ENCODE data around the gene GNAQ. TPM values are rescaled to one million over a fixed set of nuclear protein-coding genes. Genes with fewer than 3 reads are reported as not detected.

Gene GNAQ
- total RNA-seq, 2 donors from 2014 or later, result 46.0 to 58.8 TPM

GRCh38 chr9:77933976-77934375, 97.6 kb downstream of the GNAQ start:
- Histone ChIP-seq H3K4me1 (ENCODE audit: control insufficient read depth in 1 of 2, low read depth in 2 of 2) (peaks cover 22 to 25% of the 10 kb centered on the region in 2 donors), H3K36me3 (no peaks in the 10 kb centered on the region), H3K27ac (no peak overlapping the region), H3K9me3 (no peaks in the 10 kb centered on the region), H3K4me3 (no peak overlapping the region), H3K27me3 (replicated peaks; ENCODE audit: insufficient read depth) (no peaks in the 10 kb centered on the region)
- DNase-seq (ENCODE audit: low spot score), result no peak
- ATAC-seq (ENCODE audit: insufficient number of reproducible peaks, low FRiP score, low read depth), result no peak
- no peak for TF ChIP-seq CTCF (IDR thresholded peaks at IDR 0.05)

- Histone ChIP-seq H3K4me1 (ENCODE audit: control insufficient read depth in 1 of 2, low read depth in 2 of 2) (peaks cover 18 to 19% of the 10 kb centered on the region in 2 donors), H3K27me3 (replicated peaks; ENCODE audit: insufficient read depth) (no peaks in the 10 kb centered on the region), H3K9me3 (no peaks in the 10 kb centered on the region), H3K27ac (no peak overlapping the region), H3K36me3 (no peaks in the 10 kb centered on the region), H3K4me3 (no peak overlapping the region)
- no peak for ATAC-seq (ENCODE audit: insufficient number of reproducible peaks, low FRiP score, low read depth)
- no peak for TF ChIP-seq CTCF (IDR thresholded peaks at IDR 0.05)
- DNase-seq (ENCODE audit: low spot score), result no peak
These were observed 98.6 kb downstream of the GNAQ start for GRCh38 chr9:77933019-77933418.

- no peak for ATAC-seq (ENCODE audit: insufficient number of reproducible peaks, low FRiP score, low read depth)
These were observed 101.7 kb downstream of the GNAQ start for GRCh38 chr9:77929942-77930341.

GRCh38 chr9:77927265-77927664, 104.3 kb downstream of the GNAQ start:
- peak overlapping the region; percentile 27 to 67 for H3K27ac ChIP-seq
- no peaks in the 10 kb centered on the region for H3K27me3 ChIP-seq (replicated peaks; ENCODE audit: insufficient read depth)
- ATAC-seq (ENCODE audit: insufficient number of reproducible peaks, low FRiP score, low read depth), result peak; percentile 54
- no peak for TF ChIP-seq CTCF (IDR thresholded peaks at IDR 0.05)
- no peaks in the 10 kb centered on the region for H3K36me3 ChIP-seq
- H3K4me1 ChIP-seq (ENCODE audit: control insufficient read depth in 1 of 2, low read depth in 2 of 2), result peaks cover 42 to 44% of the 10 kb centered on the region in 2 donors
- no peaks in the 10 kb centered on the region for H3K9me3 ChIP-seq
- DNase-seq (ENCODE audit: low spot score), result no peak
- no peak overlapping the region for H3K4me3 ChIP-seq

More at GRCh38 chr9:77929942-77930341, 101.7 kb downstream of the GNAQ start:
- Histone ChIP-seq H3K9me3 (no peaks in the 10 kb centered on the region), H3K4me1 (ENCODE audit: control insufficient read depth in 1 of 2, low read depth in 2 of 2) (peaks cover 44 to 47% of the 10 kb centered on the region in 2 donors), H3K36me3 (no peaks in the 10 kb centered on the region), H3K27me3 (replicated peaks; ENCODE audit: insufficient read depth) (no peaks in the 10 kb centered on the region), H3K4me3 (no peak overlapping the region), H3K27ac (no peak overlapping the region)
- no peak for DNase-seq (ENCODE audit: low spot score)
- TF ChIP-seq CTCF (IDR thresholded peaks at IDR 0.05), result no peak

GRCh38 chr9:77926371-77926878, 105.2 kb downstream of the GNAQ start:
- no peak for TF ChIP-seq CTCF (IDR thresholded peaks at IDR 0.05)
- no peaks in the 10 kb centered on the region for H3K36me3 ChIP-seq
- H3K4me1 ChIP-seq (ENCODE audit: control insufficient read depth in 1 of 2, low read depth in 2 of 2), result peaks cover 35% of the 10 kb centered on the region in 2 donors
- ATAC-seq (ENCODE audit: insufficient number of reproducible peaks, low FRiP score, low read depth) (no peak), DNase-seq (ENCODE audit: low spot score) (no peak)
- no peaks in the 10 kb centered on the region for H3K9me3 ChIP-seq
- H3K27me3 ChIP-seq (replicated peaks; ENCODE audit: insufficient read depth), result no peaks in the 10 kb centered on the region
- H3K4me3 ChIP-seq, result no peak overlapping the region
- peak overlapping the region; percentile 7 to 67 for H3K27ac ChIP-seq
